A549 (cell line): ENCODE data around the gene MEAK7.

Source experiments
- BHLHE40 ChIP-seq: IDR thresholded peaks from 2 replicates; pipeline ENCODE4 v1.6.1; 2012; ENCODE audit warnings: low read depth, low read length, inconsistent platforms
- CHD2 ChIP-seq: fragments of 150-350 bp; IDR thresholded peaks from 2 replicates; pipeline ENCODE4 v1.6.1; 2014; ENCODE audit warnings: low read length; ENCODE audit not compliant: partially characterized antibody
- CTCF ChIP-seq: fragments of >200 bp; sonication (Bioruptor Twin); formaldehyde crosslinking; IDR thresholded peaks from 3 replicates; pipeline ENCODE4 v1.5.1; 2016
- GATA3 ChIP-seq: IDR thresholded peaks from 2 replicates; pipeline ENCODE4 v1.6.1; 2012; ENCODE audit warnings: borderline replicate concordance
- HOXA7 ChIP-seq: fragments of 250-450 bp; sonication (Bioruptor Pico); IDR thresholded peaks from 2 replicates; pipeline ENCODE4 v1.5.0; 2020; ENCODE audit warnings: mild to moderate bottlenecking, moderate library complexity
- MAFK ChIP-seq: fragments of 450-650 bp; IDR thresholded peaks from 2 replicates; pipeline ENCODE4 v1.6.1; 2014; ENCODE audit not compliant: partially characterized antibody
- MAZ ChIP-seq: fragments of 150-350 bp; IDR thresholded peaks from 2 replicates; pipeline ENCODE4 v1.6.1; 2014; ENCODE audit warnings: antibody characterized with exemption, low read depth, low read length, borderline replicate concordance
- POLR2A ChIP-seq: IDR thresholded peaks from 2 replicates; pipeline ENCODE4 v1.6.1; 2012; ENCODE audit warnings: mild to moderate bottlenecking, low read length
- POLR2AphosphoS2 ChIP-seq: conservative IDR thresholded peaks from 2 replicates; pipeline ENCODE4 v1.6.1; 2012; ENCODE audit warnings: low read length, improper control_type of control experiment, inconsistent platforms
- RAD21 ChIP-seq, 2 experiments: fragments of >200 bp in 1 of 2; sonication (Bioruptor Twin) in 1 of 2; formaldehyde crosslinking in 1 of 2; IDR thresholded peaks in 1 of 2; conservative IDR thresholded peaks in 1 of 2; 2 replicates in 1 of 2; 3 replicates in 1 of 2; pipeline ENCODE4 v1.6.1; 2012 to 2018; ENCODE audit warnings: inconsistent platforms in 1 of 2
- REST ChIP-seq: fragments of 200-600 bp; sonication (generic); IDR thresholded peaks from 2 replicates; pipeline ENCODE4 v1.6.1; 2016; ENCODE audit warnings: antibody characterized with exemption, mild to moderate bottlenecking, moderate library complexity
- ZSCAN20 ChIP-seq: fragments of 250-450 bp; sonication (Bioruptor Pico); IDR thresholded peaks from 2 replicates; pipeline ENCODE4 v1.8.0; 2022; ENCODE audit warnings: mild to moderate bottlenecking, moderate library complexity
- TF ChIP-seq, protein P1 (sequence below): fragments of 450-650 bp; IDR thresholded peaks from 2 replicates; pipeline ENCODE4 v1.6.1; 2014; ENCODE audit warnings: antibody characterized with exemption
- TF ChIP-seq, protein P2 (sequence below): IDR thresholded peaks from 2 replicates; pipeline ENCODE4 v1.6.1; 2012; ENCODE audit warnings: low read depth, borderline replicate concordance

DNA sequence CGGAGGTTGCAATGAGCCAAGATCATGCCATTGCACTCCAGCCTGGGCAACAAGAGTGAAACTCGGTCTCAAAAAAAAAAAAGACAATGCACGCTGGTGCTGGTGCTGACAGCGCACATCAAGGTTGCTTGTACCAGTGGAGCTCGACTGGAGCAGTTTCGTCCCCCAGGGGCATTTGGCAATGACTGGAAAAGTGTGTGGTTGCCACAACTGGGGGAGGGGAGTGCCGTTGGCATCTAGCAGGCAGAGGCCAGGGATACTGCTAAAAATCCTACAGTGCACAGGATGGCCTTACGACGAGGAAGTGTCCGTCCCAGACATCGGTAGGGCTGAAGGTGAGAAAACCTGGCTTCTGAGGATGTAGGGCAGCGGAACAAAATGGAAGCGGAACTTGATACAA, 2.4 kb downstream of the MEAK7 start:
- no peak for TF ChIP-seq CTCF
- TF ChIP-seq GATA3: no peak
- TF ChIP-seq BHLHE40: no peak
- TF ChIP-seq POLR2A: no peak
- TF ChIP-seq MAZ: no peak
- TF ChIP-seq HOXA7 (CRISPR knock-in tag): no peak
- no peak for TF ChIP-seq REST
- TF ChIP-seq, protein P1, sequence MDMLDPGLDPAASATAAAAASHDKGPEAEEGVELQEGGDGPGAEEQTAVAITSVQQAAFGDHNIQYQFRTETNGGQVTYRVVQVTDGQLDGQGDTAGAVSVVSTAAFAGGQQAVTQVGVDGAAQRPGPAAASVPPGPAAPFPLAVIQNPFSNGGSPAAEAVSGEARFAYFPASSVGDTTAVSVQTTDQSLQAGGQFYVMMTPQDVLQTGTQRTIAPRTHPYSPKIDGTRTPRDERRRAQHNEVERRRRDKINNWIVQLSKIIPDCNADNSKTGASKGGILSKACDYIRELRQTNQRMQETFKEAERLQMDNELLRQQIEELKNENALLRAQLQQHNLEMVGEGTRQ: no peak
- TF ChIP-seq MAFK: no peak
- no peak for TF ChIP-seq CHD2
- TF ChIP-seq, protein P2, sequence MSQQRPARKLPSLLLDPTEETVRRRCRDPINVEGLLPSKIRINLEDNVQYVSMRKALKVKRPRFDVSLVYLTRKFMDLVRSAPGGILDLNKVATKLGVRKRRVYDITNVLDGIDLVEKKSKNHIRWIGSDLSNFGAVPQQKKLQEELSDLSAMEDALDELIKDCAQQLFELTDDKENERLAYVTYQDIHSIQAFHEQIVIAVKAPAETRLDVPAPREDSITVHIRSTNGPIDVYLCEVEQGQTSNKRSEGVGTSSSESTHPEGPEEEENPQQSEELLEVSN: no peak
- TF ChIP-seq RAD21 (conservative IDR thresholded peaks at IDR 0.05 in 1 of 2, IDR thresholded peaks at IDR 0.05 in 1 of 2): no peak
- no peak for TF ChIP-seq POLR2AphosphoS2
- no peak for TF ChIP-seq ZSCAN20 (CRISPR knock-in tag)
